Loucy (cell line): ENCODE measurements around the gene PHACTR2.

Experiments used
- H2AFZ ChIP-seq: fragments of 200-600 bp; sonication (generic); 2 replicates; pipeline ENCODE4 v1.6.0; 2016; ENCODE audit warnings: antibody characterized with exemption, mild to moderate bottlenecking, low read length, moderate library complexity
- H3F3A ChIP-seq: fragments of 200-600 bp; 2 replicates; pipeline ENCODE4 v1.6.0; 2016; ENCODE audit warnings: antibody characterized with exemption, low read depth, mild to moderate bottlenecking
- H3K27me3 ChIP-seq: fragments of 200-600 bp; sonication (generic); 2 replicates; pipeline ENCODE4 v1.6.1; 2014; ENCODE audit warnings: low read length, mild to moderate bottlenecking; ENCODE audit not compliant: insufficient read depth, poor library complexity, severe bottlenecking
- H3K36me3 ChIP-seq: fragments of 200-600 bp; sonication (generic); 2 replicates; pipeline ENCODE4 v1.6.1; 2016; ENCODE audit warnings: low read length; ENCODE audit not compliant: insufficient read depth
- H3K4me1 ChIP-seq: fragments of 200-600 bp; sonication (generic); 2 replicates; pipeline ENCODE4 v1.5.1; 2014; ENCODE audit warnings: low read length, mild to moderate bottlenecking; ENCODE audit not compliant: insufficient read depth, poor library complexity, severe bottlenecking
- H3K4me2 ChIP-seq: fragments of 200-600 bp; sonication (generic); 2 replicates; pipeline ENCODE4 v1.6.0; 2014; ENCODE audit warnings: antibody characterized with exemption, low read length, low read depth, mild to moderate bottlenecking; ENCODE audit not compliant: poor library complexity, severe bottlenecking
- H3K4me3 ChIP-seq: fragments of 200-600 bp; sonication (generic); 2 replicates; pipeline ENCODE4 v1.5.1; 2014; ENCODE audit warnings: low read length, mild to moderate bottlenecking, mixed read lengths; ENCODE audit not compliant: poor library complexity, severe bottlenecking
- H3K79me2 ChIP-seq: fragments of 200-600 bp; sonication (generic); 2 replicates; pipeline ENCODE4 v1.6.1; 2014; ENCODE audit warnings: low read length; ENCODE audit not compliant: insufficient read depth
- H3K9ac ChIP-seq: fragments of 200-600 bp; sonication (generic); 2 replicates; pipeline ENCODE4 v1.6.0; 2014; ENCODE audit warnings: mild to moderate bottlenecking, low read depth, low read length, moderate library complexity; ENCODE audit not compliant: poor library complexity, severe bottlenecking
- H3K9me2 ChIP-seq: fragments of 200-600 bp; sonication (generic); replicated peaks from 2 replicates; pipeline ENCODE4 v1.6.1; 2016; ENCODE audit warnings: low read depth, low read length, mixed read lengths
- H3K9me3 ChIP-seq: fragments of 200-600 bp; sonication (generic); 2 replicates; pipeline ENCODE4 v1.6.1; 2014; ENCODE audit warnings: mild to moderate bottlenecking, antibody characterized with exemption, low read length, low read depth; ENCODE audit not compliant: insufficient read depth
- H4K20me1 ChIP-seq: fragments of 200-600 bp; sonication (generic); 2 replicates; pipeline ENCODE4 v1.6.0; 2014; ENCODE audit warnings: antibody characterized with exemption, low read length, mild to moderate bottlenecking; ENCODE audit not compliant: insufficient read depth, poor library complexity, severe bottlenecking
- CTCF ChIP-seq: fragments of 200-600 bp; sonication (generic); conservative IDR thresholded peaks from 2 replicates; pipeline ENCODE4 v1.5.1; 2014; ENCODE audit warnings: mild to moderate bottlenecking, antibody characterized with exemption, low read length
- EZH2phosphoT487 ChIP-seq: fragments of 200-600 bp; IDR thresholded peaks from 2 replicates; pipeline ENCODE4 v1.6.1; 2018; ENCODE audit warnings: antibody characterized with exemption, mild to moderate bottlenecking, moderate library complexity, borderline replicate concordance

The PHACTR2 gene

GRCh38 chr6:143811501-143812157, 133.9 kb downstream of the PHACTR2 start:
- no peaks in the 10 kb centered on the region for H3K9me2 ChIP-seq
- H3K4me3 ChIP-seq = no peak overlapping the region
- no peak overlapping the region for H2AFZ ChIP-seq
- H3K4me1 ChIP-seq = no peaks in the 10 kb centered on the region
- no peaks in the 10 kb centered on the region for H3F3A ChIP-seq
- H3K9me3 ChIP-seq = no peaks in the 10 kb centered on the region
- H3K9ac ChIP-seq = no peak overlapping the region
- no peaks in the 10 kb centered on the region for H4K20me1 ChIP-seq
- H3K79me2 ChIP-seq = no peaks in the 10 kb centered on the region
- TF ChIP-seq CTCF = no peak
- no peak for TF ChIP-seq EZH2phosphoT487
- no peak overlapping the region for H3K4me2 ChIP-seq
- no peaks in the 10 kb centered on the region; the same call in 1 of the 2 replicates for H3K36me3 ChIP-seq
- no peaks in the 10 kb centered on the region for H3K27me3 ChIP-seq

GRCh38 chr6:143817621-143818020, 139.9 kb downstream of the PHACTR2 start:
- no peak overlapping the region for H2AFZ ChIP-seq
- H3F3A ChIP-seq = no peaks in the 10 kb centered on the region
- H3K27me3 ChIP-seq = no peaks in the 10 kb centered on the region
- TF ChIP-seq EZH2phosphoT487 (no peak), CTCF (no peak)
- H3K9me3 ChIP-seq = no peaks in the 10 kb centered on the region
- no peak overlapping the region for H3K4me3 ChIP-seq
- no peaks in the 10 kb centered on the region for H3K9me2 ChIP-seq
- H3K4me1 ChIP-seq = no peaks in the 10 kb centered on the region
- H3K9ac ChIP-seq = no peak overlapping the region
- H3K36me3 ChIP-seq = no peaks in the 10 kb centered on the region
- no peaks in the 10 kb centered on the region for H4K20me1 ChIP-seq
- H3K79me2 ChIP-seq = no peaks in the 10 kb centered on the region
- no peak overlapping the region for H3K4me2 ChIP-seq

- no peaks in the 10 kb centered on the region for H3K27me3 ChIP-seq
- no peak overlapping the region for H3K4me3 ChIP-seq
- TF ChIP-seq EZH2phosphoT487 = no peak
- no peak for TF ChIP-seq CTCF
- H3K36me3 ChIP-seq = no peaks in the 10 kb centered on the region
- no peak overlapping the region for H3K9ac ChIP-seq
- H3K4me2 ChIP-seq = no peak overlapping the region
- H2AFZ ChIP-seq = no peak overlapping the region
- no peaks in the 10 kb centered on the region for H3K9me2 ChIP-seq
- H3K79me2 ChIP-seq = no peaks in the 10 kb centered on the region
- no peaks in the 10 kb centered on the region for H3K4me1 ChIP-seq
- no peaks in the 10 kb centered on the region for H4K20me1 ChIP-seq
- H3F3A ChIP-seq = no peaks in the 10 kb centered on the region
- H3K9me3 ChIP-seq = no peaks in the 10 kb centered on the region
Measured at GRCh38 chr6:143821359-143821758, 143.6 kb downstream of the PHACTR2 start.
